HG03108 (cell line): ENCODE data around the gene SMIM8.
A peak's percentile ranks its signal among the peaks of the same experiment; 100 is the strongest.
"Not testable (repeated sequence)": the region's sequence is repeated elsewhere in the genome, so short reads cannot be mapped to it uniquely, and the experiment has no call there.

ENCODE experiments used
- ATAC-seq: cut with Tn5 transposase; IDR thresholded peaks from one replicate; pipeline ENCODE4 v1.9.1; 2021; ENCODE audit warnings: moderate library complexity; ENCODE audit not compliant: unreplicated experiment

The SMIM8 gene, protein sequence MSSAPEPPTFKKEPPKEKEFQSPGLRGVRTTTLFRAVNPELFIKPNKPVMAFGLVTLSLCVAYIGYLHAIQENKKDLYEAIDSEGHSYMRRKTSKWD

DNA sequence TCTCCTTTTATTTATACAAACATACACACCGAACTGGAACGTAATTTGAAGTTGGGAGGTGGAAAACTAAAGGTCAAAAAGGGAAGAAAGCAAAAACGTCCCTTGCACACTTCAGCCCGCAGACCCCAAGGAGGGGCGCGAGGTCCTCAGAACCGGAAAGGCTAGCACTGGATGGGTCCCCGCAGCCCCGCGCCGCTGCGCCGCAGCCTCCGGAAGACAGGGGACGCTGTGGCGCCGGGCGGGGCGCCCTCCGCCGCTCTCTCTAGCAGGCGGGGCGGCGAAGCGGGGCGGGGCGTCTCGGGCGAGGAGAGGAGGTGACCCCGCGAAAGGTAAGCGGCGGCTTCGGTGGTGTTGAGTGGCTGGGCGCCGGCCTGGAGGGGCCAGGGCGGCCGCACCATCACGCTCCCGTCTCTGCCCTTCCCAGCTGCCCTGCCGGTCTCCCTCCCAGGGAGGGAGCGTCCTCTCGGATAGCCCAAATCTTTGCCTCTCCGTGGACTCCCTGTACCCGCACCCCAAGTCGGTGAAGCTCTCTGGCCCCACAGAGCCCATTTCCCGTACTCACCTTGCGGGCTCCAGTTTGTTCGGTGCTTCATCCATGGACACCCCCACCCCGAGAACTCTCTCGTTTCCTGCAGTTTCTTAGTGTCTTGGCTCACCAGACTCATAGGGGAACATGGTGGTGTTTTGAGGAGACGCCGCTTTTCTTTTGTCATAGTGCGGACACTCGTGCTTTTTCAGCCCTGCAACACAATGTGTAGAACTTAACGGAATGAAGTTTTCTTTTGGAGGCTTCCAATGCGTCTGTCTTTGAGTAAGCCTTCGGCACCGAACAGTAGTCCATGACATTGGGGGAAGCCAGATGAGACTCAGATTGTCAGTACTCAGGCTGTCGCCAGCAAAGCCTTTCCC lies at the start of gene SMIM8:
TSS of gene SMIM8 (plus strand) at position 285 of the 909 bp plus-strand sequence. CDS start 14,444 bp downstream, outside the sequence.
- peak; percentile 99 for ATAC-seq

DNA sequence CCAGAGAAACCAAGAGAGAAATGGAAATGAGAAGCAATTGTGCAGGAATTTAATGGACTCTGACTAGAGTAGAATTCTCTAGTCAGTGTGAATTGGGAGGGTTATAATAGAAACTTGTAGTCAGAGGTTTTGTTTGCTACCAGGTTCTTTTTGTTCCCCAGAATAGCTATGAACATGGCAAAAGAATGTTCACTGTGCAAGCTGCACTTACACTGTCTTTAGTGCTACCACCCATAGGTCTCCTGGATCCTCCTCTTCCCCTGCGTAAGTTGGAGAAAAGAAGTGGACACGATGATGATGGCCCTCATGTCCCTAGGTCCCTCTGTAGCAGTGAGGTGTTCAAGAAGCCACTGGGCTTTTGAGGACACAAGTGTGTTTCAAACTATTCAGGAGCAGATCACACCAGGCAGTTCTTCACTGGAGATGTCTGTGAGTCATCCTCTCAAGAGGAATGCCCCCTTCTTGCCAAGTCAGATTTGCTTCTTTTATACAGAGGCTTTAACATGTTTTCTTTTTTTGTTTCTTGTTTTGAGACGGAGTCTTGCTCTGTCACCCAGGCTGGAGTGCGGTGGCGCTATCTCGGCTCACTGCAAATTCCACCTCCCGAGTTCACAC lies 47.6 kb upstream of the SMIM8 start:
- no peak for ATAC-seq

DNA sequence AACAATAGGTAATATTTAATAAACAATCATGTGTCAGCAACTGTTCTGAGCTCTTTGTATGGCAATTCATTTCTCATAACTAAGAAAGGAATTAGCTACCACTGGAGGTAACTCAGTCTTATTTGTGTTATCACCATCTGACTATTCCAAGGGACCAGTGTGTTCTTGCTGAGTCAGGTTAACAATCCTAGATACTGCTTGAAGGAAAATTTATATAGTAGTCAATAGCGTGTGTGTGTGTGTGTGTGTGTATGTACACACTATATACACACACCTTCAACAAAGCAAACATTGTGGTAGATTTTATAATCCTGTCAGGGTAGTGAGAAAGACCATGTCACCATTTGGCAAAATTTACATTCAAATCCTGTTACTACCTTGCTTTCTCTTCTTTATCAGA lies 45.8 kb upstream of the SMIM8 start:
- ATAC-seq: no peak

DNA sequence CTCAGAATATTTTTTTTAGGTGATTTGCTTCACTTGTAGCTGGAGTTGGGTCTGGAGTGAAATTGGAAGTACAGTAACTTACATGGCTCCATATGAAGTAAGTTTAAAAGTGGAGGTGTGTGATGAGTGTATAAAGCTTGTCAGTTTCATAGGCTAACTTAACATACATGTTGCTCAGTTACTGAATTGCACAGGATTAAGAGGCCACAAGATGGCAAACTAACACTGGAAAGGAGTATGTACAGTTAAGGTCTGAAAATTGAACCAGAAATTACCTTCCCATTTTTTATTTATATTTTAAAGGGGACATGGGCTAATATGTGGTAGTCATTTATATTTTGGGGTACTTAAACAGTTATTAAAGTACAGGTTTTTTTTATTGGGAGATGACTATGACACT lies 45.3 kb upstream of the SMIM8 start:
- no peak for ATAC-seq

DNA sequence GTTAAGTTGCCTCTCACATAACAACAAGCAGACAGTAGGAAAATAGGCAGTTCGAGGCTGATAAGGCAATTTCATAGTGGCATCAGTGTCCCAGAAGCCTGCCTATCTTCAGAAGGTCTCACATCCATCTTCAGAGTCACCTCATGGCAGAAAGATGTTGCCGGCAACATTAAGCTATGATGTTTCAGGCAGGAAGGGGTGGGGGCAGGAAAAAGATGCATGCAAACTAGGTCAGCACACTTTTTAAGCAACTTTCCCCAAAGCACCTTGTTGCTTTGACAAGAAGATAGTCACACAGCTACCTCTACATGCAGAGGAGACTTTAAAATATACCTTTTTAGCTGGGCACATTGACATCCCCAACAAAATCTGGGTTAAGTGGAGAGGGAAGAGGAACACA lies 43.2 kb upstream of the SMIM8 start:
- ATAC-seq: no peak

DNA sequence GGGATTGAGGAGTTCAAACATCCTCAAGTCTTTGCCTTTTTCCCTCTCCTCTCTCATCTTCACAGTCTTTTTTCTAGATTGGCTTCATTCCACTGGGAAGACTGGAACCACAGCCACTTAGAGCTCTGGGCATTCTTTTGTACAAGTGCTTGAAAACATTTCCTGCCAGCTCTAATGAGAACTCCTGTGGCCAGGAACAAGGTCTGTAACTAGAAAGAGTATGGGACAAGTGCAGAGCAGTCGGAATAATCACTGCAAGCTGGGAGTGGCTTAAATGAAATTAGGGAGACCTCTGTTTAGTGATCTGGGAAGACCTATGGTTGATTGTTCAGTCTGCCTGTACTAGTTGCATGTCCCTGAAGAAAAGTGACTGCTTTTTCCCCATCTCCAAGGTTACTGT lies 41.0 kb upstream of the SMIM8 start:
- ATAC-seq: no peak

DNA sequence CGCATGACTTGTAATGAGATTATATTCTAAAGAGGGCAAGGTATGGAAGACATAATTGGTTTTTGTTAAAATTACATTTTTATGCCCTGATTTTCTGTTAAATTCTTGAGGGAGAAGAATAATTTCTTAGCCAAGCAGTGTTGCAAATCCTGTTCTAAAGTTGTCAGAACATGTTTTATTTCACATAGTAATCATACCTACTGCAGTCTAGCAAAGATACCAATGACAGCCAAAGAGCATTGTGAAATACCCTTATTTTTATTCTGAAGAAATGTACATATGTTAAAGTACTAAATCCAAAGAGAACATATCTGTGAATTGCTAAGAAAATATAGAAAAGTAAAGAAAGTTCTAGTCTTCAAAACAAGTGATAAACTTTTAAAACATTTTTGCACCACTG lies 39.6 kb upstream of the SMIM8 start:
- no peak for ATAC-seq

DNA sequence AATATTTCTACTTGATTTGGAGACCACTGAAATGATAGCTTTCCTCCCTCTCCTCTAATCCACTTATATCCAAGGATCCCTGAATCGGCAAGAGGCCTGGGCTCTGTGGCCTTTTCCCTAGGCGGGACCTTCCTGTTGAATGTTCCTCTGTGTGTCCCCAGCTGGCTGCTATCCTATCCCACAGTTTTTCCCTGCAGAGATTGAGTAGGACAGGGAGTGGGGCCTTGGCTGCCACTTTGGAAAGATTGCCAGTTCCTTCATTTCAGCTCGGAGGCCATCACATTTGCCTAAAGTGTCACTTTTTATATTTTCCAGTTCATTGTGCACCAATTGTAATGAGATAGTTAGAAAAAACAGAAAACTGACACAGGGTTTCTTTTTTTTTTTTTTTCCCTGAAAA lies 38.9 kb upstream of the SMIM8 start:
- ATAC-seq: no peak

DNA sequence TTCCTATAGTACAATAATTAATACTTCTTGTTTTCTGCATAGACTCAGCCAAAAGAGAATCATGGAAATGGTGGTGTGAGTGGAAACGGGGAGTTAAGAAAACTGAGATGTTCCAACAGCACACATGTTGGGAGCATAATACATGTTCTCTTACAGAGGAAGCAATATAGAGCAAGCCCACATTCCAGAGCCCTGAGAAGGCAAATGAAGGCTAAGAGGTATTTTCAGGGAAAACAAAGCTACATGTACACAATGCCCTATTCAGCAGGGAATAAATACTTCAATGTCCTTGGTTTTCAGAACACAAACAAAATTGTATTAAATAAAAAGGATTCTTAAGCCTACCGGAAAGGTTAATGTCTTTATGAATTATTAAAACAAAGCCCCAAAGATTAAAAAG lies 35.1 kb upstream of the SMIM8 start:
- ATAC-seq: no peak

DNA sequence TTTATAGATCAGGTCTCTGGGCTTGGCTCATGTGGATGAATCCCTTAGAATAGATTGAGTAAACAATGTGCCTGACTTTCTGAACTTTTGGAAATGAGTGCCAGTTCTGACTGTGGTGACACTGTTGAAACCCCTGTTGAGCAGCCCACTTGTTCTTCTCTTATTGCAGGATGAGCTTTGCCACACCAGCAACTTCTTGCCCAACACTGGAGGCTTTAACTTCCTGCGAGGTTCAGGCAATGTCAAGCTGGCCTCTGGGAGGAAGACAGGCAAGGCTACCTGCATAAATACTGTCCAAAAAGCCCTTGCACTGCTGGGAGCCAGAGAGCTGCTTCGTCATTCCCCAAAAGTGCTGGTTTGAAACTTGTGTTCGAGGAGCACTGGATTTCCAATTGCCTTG lies 32.8 kb upstream of the SMIM8 start:
- no peak for ATAC-seq

DNA sequence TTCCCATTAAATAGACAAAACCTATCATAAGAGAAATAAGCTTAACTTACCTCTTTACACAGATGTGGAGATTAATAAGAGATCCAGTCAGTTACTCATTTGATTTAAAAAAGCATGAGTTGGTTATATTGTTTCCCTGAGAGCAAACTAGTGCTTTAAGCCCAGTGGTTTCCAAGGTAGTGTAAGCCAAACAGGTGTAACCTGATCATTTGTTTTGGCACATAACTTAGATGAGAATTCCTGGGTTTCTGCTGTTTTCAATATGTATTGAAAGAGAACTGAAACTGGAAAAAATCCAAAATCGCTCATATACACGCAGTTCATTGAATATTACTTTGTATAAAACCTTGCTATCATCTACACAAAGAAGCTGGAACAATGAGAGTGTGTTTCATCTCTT lies 30.5 kb upstream of the SMIM8 start:
- no peak for ATAC-seq

DNA sequence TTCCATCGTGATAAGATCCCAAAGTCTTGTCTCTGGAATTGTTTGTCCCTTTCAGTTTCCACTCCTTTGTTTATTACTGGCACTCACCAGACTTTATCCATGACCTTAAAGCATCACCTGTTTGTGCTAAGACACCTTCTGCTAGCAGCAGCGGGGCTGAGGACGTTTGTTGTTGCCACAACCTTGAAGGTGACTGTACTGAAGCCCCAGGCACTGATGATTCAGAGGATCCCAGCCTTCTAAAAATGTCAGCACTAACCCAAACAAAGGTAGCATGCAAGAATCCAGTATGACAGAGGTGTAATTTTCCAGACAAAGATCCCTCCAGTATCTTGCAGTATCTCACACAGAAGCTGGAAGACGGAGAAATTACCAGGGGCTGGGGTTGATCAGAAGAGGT lies 28.9 kb upstream of the SMIM8 start:
- ATAC-seq: no peak

DNA sequence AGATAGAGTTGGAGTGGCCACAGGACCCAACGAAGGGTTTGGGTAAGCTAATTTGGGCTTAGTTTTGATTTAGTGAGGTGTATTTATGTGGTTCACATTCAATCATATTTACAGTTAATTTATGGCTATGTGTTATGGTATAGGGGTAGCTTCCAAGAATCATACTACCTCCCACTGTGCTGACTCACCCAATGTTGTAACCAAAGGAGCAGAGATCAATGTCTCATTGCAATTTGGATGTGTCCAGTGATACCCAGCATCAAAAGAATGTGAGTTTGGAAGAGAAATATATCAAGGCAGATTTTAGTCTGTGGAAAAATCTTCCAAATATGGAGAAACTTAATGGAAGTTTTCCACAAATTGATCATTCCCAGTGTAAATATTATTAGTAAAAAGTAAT lies 25.3 kb upstream of the SMIM8 start:
- no peak for ATAC-seq

DNA sequence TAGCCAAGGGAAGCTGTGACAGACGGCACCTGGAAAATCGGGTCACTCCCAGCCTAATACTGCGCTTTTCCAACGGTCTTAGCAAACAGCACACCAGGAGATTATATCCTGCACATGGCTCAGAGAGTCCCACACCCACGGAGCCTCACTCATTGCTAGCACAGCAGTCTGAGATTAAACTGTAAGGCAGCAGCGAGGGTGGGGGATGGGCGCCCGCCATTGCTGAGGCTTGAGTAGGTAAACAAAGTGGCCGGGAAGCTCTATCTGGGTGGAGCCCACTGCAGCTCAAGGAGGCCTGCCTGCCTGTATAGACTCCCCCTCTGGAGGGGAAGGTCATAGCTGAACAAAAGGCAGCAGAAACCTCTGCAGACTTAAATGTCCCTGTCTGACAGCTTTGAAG lies 21.1 kb upstream of the SMIM8 start:
- not testable (repeated sequence) for ATAC-seq

DNA sequence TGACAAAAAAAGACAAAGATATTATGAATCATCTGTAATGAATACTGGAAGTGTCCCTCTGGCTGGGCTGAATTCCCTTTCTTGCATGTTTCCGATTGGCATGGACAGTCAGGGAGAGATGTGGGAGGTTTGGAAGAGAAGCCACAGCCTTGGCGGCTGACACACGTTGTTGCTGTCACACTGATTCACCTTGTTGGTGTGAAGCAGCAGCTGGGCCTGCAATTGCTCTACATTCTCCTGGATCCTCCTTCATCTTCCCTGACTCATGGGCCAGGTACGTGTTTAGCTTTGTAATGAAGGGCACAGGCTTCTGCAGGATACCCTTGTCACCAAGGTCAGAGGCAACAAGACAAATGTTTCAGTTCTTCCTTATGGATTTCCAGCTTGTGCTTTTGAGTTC lies 13.4 kb upstream of the SMIM8 start:
- no peak for ATAC-seq

DNA sequence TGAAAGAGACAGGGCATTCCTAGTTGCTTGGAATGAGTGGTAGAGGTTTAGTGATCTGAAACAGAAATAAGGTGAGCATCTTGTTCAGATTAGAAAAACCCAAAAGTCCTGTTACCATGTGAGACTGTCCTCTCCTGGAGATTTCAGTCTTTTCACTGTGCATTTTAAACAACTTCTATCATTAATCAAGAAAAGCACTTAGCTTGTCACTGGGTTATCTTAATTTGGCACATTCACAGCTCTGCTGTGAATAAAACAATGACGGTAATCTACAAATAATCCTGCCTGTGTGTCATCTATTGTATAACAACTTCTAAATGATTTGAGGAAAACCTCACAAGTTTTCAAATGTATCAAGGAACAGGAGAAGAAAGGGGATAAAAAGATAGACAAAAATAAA lies 9.5 kb upstream of the SMIM8 start:
- ATAC-seq: no peak

DNA sequence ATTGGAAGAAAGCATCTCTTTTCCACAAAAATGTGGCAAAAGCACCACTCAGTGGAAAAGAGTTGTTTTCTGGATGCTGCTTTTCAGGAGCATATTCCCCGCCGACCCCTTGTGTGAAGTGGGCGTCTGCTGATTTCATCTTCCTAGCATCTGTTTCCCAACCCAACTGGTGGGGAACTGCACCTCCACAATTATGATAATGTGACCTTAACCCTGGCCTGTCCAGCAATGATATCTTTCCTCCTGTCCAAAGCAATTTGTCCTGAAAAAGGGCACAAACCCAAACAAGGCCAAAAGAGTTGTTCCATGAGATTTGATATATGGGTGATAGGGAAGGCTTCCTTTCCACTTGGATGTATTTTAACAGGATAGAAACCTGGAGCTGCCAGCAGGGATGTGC lies 7.3 kb upstream of the SMIM8 start:
- ATAC-seq: no peak

DNA sequence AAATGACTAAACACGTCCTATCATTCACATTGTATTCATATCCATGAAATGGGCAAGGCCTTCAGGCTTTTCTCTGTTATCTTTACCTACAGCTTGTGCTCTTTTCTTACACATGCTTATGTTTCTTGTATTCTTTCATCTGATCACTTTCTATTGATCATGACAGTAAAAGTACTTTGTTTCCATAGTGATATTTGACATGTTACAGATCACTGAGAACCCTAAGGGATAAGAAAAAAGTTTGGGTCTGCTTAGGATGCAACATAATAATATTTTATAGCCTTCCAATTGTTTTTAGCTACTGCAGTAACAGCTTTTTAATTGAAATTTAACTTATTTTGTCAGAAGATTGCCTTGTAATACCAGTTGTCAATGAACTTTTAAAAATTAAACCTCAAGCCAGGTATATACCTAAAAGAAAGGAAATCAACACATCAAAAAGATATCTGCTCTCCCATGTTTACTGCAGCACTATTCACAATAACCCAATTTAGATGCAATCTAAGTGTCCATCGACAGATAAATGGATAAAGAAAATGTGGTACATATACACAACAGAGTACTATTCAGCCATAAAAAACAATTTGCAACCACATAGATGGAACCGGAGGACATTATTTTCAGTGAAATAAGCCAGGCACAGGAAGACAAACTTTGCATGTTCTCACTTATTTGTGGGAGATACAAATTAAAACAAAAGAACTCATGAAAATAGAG lies 3.0 kb upstream of the SMIM8 start:
- ATAC-seq: no peak

DNA sequence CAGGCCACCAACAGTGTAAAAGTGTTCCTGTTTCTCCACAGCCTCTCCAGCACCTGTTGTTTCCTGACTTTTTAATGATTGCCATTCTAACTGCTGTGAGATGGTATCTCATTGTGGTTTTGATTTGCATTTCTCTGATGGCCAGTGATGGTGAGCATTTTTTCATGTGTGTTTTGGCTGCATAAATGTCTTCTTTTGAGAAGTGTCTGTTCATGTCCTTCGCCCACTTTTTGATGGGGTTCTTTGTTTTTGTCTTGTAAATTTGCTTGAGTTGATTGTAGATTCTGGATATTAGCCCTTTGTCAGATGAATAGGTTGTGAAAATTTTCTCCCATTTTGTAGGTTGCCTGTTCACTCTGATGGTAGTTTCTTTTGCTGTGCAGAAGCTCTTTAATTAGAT lies 1.5 kb downstream of the SMIM8 start:
- not testable (repeated sequence) for ATAC-seq

DNA sequence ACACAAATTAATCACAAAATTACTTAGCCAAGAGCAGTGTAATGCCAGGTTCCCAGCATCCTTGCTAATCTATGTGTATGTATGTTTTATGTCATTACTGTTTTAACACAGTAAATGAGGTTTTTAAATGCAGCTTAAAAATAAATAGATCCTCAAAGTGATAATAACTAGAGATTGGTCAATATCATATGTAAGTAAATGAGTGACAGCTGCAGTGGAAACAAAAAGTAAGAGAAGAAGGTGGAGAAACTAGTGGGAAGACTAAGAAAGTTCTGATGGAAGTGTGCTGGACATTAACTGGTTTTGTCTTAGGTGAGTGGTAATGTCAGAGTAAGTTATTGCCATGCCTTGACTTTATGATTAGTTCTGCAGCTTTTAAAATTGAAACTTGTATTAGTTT lies 8.6 kb downstream of the SMIM8 start:
- no peak for ATAC-seq

DNA sequence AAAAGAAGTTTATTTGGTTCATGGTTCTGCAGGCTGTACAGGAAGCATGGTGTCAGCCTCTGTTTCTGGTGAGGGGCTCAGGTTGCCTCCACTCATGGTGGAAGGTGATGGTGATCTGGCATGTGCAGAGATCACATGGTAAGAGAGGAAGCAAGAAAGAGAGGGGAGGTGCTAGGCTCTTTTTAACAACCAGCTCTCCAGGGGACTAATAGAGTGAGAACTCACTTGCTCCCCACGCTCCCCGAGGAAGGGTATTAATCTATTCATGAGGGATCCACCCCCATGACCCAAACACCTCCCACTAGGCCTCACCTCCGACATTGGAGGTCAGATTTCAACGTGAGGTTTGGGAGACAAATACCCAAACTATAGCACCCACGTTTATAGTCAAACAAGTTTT lies 10.6 kb downstream of the SMIM8 start:
- ATAC-seq: no peak
